ENCODE data around the gene ANKMY1.

The ANKMY1 gene

DNA sequence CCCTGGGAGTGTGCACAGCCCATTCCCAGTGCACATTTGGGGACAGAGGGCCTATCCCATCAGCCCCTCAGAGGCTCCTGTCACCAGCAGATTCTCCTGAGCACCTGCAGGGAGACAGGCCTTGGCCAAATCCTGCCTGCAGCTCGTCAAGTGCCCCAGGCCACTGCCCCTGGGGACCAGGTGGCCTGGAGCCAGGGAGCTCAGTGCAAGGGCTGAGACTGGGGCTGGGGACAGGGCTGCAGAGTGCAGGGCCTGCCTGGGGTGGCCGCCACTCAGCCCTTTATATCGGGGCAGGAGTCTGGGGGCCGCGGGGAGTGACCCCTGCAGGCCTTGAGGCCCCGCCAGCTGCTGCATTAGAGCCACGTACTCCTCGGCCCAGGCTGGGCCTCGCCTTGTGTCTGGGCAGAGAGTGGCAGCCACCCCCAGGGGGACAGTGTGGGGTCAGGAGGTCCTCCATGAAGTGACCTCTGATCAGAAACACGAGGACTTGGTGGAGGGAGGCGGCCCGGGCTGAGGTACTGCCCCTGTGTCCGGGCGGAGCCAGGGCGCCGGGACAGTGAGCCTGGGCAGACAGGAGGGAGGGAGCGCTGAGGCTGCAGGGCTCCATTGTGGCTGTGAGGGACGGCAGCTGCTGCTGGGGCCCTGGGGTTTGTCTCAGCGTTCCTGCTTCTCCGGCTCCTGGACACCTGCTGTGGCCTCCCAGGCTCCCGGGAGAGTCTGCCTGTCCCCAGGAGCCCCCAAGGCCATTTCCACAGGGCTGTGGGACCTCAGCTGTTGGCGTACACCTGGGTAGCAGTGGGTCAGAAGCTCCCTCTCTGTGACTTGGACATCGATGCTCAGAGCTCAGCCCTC, 98.2 kb downstream of the ANKMY1 start:
- no peak for DNase-seq (ENCODE audit: low spot score)

- no peak for DNase-seq (ENCODE audit: low spot score)
Measured at GRCh38 chr2:240458900-240459391, 98.8 kb downstream of the ANKMY1 start.

DNA sequence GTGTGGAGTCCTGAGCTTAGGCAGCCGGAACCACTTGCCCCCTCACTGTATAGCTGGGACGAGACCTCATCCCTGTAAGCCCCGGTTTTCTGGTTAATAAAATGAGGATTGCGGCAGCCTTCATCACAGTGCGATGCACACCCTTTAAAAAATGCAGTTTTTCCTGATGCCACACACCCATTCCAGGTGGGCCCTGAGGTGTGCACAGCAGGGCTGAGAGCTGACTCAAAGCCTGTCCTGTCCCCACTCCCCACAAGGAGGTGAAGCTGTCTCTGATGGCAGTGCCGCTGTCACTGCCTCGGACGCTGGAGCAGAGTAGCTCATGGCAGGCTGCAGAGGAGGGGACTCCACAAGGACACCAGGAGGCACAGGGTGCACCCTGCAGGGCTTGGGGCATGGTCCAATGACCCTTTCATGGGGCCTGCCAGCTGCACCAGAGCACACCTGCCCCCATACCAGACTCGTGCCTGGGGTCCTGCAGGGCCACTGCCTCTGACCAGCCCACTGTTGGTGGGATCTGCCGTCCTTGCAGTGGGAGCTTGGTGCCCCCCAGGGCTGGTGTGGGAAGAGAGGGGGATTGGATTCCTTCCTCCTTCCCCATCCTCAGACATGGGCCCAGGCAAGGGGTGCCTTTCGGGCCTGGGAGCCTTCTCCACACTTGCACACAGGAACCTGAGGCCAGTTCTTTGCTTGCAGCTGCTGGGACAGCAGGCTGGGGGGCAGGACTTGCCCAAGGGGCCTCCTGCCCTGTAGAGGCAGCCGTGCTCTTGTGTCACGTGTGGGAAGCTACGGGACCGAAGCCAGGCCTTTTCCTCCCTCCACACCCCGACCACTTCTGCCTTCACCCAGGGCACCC, 99.5 kb downstream of the ANKMY1 start:
- DNase-seq (ENCODE audit: low spot score) = no peak

- DNase-seq (ENCODE audit: low spot score) = no peak
Measured at GRCh38 chr2:240457223-240458043, 100.4 kb downstream of the ANKMY1 start.

DNA sequence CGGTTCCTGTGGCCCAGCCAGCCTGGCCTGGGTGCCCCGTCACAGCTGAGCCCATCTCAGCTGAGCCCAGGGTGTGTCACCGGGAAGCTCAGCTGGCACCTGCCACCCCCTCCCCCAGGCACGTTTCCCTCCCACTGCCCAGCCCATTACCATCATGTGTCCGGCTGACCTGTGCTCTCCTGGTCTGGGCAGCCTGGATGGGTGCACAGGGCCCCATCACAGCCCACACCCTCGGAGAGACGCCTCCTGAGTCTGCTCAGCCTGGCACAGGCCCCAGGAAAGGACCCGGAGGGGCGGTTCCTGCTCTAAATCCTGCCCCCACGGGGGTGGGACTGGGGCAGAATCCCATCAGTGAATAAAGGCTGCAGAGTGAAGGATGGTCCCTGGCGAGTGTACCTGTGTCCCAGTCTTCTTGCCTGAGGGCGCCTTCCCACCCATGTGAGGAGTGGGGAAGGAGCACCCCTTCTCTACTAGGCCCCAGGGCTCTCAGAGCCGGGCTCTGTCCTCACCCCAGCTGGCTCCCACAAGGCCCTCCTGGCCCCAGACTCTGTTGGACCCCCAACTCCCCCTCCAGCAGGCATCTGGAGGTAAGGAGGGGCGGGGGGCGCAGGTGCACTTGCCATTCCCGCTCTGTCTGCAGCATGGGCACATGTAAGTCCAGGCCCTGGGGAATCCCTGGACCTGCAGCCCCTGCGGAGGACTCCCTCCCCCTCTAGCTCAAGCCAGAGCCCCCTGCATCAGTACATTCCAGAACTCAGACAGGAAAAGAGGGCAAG, 101.2 kb downstream of the ANKMY1 start:
- no peak for DNase-seq (ENCODE audit: low spot score)

GRCh38 chr2:240455647-240456446, 101.9 kb downstream of the ANKMY1 start:
- no peak for DNase-seq (ENCODE audit: low spot score)

GRCh38 chr2:240455272-240455646, 102.5 kb downstream of the ANKMY1 start:
- no peak for DNase-seq (ENCODE audit: low spot score)

- DNase-seq (ENCODE audit: low spot score) = no peak
Measured at GRCh38 chr2:240454106-240454901, 103.5 kb downstream of the ANKMY1 start.

- no peak for DNase-seq (ENCODE audit: low spot score)
Measured at GRCh38 chr2:240453461-240454105, 104.2 kb downstream of the ANKMY1 start.

DNA sequence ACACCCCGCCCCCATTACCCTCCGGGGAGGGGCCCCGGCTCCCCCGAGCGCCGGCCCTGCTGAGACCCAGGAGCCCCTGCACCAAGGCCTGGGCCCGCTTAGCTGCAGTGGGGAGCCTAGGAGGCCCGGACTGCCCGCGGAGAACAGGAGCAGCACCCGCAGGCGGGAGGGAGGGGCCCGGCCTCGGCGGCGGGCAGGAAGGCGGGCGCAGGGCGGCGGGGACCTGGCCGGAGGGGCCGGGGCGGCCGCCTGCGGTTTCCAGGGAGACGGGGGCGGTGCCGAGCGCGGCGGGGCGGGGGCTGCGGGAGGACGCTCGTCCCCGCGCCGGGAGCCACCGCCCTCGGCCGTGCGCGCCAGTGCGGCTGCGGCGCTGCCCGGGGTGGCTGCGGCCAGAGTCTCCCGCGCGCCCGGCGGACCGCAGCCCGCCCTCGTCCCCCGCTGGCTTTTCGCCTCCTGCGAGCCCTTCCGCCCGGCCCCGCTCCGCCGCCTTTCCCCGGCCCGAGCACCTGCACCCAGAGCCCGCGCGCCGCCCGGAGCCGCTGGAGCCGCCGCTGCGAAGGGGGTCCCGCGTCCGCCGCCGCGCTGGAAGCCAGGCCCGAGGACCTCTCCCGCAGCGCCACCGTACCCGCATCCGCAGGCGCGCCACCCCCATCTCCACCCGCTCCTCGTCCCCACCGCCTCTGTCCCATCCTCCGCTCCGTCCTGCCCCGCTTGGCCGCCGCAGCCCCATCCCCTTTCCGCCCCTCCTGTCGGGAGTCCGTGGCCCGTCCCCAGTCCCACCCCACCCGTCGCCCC, 105.1 kb downstream of the ANKMY1 start:
- no peak for DNase-seq (ENCODE audit: low spot score)

- DNase-seq (ENCODE audit: low spot score) = no peak
Measured at GRCh38 chr2:240451791-240452461, 105.9 kb downstream of the ANKMY1 start.

DNA sequence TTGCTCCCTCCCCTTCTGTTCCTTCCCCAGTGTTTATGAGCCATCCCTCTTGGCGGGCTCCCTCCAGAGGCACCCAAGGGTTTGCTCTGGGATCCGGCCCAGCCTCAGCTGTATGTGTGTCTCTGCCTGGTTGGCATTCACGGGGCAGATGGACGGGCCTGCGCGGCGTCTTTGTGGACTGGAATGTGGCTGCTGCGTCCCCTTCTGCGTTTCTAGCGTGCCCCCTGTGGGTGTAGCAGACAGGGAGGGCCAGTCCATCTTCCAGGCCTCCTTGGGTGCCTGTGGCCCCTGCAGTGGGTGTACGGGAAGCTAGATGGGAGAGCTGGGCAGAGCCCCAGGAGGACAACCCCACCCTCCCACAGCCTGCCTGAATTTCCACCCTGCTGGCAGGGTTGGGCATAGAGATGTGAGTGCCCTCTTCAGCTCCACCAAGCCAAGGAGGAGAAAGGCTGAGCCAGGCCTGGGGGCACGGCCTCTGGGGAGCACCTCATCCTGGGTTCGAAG, 106.6 kb downstream of the ANKMY1 start:
- no peak for DNase-seq (ENCODE audit: low spot score)

GRCh38 chr2:240450532-240451107, 107.2 kb downstream of the ANKMY1 start:
- no peak for DNase-seq (ENCODE audit: low spot score)

DNA sequence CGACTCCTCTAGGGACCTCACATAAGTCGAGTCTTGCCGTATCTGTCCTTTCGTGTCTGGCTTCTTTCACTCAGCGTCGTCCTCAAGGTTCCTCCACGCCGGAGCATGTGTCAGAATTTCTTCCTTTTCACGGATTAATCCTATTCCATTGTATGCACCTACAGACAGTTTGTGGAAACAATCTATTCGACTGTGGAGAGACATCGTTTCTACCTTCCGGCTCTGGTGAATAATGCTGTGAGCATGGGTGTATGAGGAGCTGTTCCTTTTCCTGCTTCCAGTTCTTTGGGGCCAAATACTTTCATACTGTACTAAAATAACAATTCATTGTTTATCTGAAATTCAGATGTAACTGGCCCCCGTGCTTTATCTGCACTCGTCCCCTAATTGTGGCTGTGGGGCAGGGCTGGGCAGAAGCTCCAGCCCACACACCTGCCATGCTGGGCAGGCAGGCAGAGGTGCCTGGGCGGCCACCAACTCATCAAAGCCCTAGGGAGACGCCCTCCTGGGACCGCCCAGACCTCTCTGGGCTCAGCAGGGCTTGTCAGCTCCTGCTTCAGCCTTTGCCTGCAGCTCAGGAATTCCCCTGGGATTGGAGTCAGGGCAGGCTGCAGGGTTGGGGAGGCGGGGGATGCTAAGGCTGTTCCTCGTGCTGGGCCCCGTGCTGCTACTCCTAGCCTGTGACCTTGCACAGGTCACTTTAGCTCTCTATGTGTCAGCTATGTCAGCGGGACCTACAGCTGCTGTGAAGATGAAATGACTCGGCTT, 107.8 kb downstream of the ANKMY1 start:
- peak; percentile 16 for DNase-seq (ENCODE audit: low spot score)

DNA sequence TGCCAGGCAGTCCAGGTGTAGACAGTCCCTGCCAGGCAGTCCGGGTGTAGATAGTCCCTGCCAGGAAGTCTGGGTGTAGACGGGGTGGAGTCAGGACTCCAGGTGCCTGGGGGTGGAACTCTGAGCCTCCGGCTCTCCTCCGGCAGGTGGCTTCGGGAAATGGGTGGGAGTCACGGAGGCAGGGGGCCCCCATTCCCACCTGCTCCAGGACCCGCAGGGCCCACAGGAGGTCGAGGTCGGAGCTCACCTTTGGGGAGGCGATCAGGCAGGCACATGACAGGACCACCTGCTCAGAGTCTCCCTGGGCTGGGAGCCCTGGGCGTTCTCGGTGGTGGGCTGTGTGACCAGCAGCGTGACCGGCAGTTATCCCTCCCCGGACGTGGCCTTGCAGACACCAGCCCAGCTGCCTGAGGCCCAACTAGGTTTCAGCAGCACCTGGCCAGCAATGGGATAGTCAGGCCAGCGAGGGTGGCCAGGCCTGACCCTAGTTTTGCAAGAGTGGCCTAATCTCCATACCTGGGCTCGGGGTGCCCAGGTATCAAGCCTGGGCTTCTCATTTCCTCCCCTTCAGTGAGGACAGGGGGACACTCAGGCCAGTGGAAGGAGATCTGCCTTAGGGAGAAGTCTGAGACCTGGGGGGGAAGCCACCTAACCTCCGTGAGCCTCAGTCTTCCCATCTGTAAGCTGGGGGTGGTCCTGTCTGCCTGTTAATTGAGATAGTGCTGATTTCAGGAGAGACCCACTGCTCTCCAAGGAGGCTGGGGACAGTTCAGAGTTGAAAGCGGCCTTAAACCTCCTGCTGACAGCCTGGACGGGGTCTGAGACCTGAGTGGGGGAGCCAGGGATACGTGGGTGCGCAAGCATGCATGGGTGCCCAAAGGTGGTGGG, 109.2 kb downstream of the ANKMY1 start:
- DNase-seq (ENCODE audit: low spot score) = no peak

All from NAMALWA (cell line).